ENCODE results near the gene DRD3.

DRD3 gene

GRCh38 chr3:114178770-114179368, at the start of gene DRD3:
TSS of gene DRD3 (minus strand) at chr3:114179052. CDS start at chr3:114171992, 7,060 bp downstream.
- peak; percentile 43 for DNase-seq (ENCODE audit: low read depth)

- no peak for DNase-seq (ENCODE audit: low read depth)
Measured at GRCh38 chr3:114227076-114227475, 48.2 kb upstream of the DRD3 start.

- no peak for DNase-seq (ENCODE audit: low read depth)
Measured at GRCh38 chr3:114226313-114226712, 47.5 kb upstream of the DRD3 start.

DNA sequence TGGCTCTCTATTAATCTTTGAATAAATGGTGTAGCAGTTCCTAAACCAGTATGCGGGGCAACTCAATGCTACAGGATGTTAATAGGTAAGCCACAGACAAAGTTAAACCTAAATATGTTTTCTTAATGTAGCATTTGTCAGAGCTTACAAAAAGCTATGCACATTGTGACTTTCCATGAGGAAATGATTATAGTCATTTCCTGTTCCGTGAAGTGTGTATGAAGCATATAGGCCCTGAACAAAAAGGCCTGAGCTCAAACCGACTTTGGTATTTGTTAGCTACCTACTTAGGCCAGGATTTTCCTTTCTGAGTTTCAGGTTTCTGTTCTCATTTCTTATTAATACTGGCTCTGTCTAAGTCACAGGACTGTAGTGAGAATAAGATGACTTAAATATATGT, 44.3 kb upstream of the DRD3 start:
- peak; percentile 24 for DNase-seq (ENCODE audit: low read depth)

DNA sequence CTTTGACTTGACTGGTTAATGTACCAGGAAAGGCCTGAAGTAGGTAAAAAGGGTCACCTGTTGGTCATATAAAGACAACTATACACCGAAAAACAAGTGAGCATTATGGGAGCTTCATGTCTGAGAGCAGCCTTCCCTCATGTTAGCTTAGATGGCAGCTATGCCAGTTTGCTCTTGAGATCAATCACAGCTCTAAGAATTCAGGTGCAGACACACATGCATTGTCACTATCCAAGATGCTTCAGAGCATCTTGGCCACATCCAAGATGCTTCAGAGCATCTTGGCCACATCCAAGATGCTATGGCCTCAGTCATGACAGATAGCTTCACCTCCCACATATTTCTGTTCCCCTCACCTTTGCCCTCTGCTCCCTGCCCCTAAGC, 43.0 kb upstream of the DRD3 start:
- DNase-seq (ENCODE audit: low read depth) = no peak

DNA sequence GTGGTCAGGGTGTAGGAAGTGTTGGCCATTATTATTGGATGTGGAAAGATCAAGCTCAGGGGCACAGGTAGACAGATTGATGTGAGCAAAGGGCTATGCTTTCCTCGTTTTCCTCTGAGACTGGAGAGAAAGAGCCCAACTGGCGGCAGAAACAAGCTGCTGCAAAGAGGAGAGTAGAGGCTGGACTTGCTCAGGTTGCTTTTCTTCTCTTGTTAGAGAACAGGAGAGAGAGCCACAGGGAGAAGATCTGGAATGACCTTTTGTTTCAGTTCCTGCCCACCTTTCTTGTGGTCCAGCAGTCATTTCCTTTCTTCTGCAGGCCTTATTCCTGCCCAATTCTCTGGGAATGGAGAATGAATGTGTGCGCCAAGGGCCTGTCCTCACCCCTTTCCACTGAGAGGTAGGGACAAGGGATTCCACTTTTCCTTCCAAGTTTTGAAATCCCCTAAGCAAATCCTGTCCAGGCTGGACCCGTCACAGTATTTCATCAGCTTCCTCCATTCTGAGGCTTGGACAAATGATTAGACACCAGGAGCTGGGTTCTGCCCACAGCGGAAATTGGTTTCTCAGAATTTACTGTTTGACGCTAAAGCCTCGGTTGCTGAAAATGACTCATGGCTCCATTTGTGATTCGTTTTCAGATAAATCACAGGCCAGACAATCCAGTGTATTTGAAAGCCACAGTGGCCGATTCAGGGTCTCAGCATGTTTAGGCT, 42.5 kb upstream of the DRD3 start:
- DNase-seq (ENCODE audit: low read depth) = no peak

DNA sequence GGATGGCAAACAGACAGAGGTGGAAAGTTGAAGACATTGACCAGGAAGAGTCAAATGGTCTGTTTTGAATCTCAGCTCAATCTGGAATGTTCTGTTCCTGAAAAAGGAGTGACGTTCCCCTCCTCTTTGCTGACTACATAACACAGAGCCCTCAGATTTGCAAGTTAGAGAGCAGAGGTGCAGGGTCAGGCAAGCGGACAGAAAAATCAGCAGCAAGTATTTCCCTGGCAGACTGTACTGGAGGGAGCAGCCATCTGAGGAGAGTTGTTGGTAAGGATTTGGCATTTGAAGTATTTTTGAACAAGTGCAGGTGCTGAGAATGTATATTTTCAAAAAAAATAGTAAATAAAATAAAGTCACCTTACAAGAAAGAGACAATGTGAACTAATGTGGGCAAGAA, 40.9 kb upstream of the DRD3 start:
- no peak for DNase-seq (ENCODE audit: low read depth)

DNA sequence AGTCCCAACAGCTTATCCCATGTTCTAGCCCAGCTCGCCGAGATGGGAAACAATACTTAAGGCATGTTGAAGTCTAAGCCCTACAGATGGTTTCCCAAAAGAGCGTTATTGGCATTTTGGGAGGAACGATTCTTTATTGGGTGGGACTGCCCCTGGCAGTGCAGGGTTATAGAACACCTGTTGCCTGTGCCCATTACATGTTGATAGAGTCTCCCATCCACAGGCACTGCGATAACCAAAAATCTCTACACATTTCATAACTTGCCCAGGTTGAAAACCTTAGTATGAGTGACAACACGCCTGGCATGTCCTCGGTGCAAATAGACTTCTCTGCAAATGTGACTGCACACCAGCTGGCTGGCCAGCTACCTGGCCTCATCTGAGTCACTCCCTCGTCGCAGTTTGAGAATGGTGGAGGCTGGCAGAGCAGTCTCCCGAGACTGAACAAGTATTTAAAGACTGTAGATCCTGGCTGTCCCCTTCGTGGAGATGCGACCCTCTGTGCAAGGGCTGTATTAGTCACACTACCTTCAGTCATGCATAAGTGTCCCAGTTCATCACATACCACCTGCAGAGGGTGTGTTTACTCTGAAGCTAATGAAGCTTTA, 39.8 kb upstream of the DRD3 start:
- DNase-seq (ENCODE audit: low read depth) = no peak

- no peak for DNase-seq (ENCODE audit: low read depth)
Measured at GRCh38 chr3:114218006-114218405, 39.2 kb upstream of the DRD3 start.

GRCh38 chr3:114217266-114217665, 38.4 kb upstream of the DRD3 start:
- no peak for DNase-seq (ENCODE audit: low read depth)

- DNase-seq (ENCODE audit: low read depth) = no peak
Measured at GRCh38 chr3:114216186-114216970, 37.5 kb upstream of the DRD3 start.

- no peak for DNase-seq (ENCODE audit: low read depth)
Measured at GRCh38 chr3:114214542-114215341, 35.9 kb upstream of the DRD3 start.

DNA sequence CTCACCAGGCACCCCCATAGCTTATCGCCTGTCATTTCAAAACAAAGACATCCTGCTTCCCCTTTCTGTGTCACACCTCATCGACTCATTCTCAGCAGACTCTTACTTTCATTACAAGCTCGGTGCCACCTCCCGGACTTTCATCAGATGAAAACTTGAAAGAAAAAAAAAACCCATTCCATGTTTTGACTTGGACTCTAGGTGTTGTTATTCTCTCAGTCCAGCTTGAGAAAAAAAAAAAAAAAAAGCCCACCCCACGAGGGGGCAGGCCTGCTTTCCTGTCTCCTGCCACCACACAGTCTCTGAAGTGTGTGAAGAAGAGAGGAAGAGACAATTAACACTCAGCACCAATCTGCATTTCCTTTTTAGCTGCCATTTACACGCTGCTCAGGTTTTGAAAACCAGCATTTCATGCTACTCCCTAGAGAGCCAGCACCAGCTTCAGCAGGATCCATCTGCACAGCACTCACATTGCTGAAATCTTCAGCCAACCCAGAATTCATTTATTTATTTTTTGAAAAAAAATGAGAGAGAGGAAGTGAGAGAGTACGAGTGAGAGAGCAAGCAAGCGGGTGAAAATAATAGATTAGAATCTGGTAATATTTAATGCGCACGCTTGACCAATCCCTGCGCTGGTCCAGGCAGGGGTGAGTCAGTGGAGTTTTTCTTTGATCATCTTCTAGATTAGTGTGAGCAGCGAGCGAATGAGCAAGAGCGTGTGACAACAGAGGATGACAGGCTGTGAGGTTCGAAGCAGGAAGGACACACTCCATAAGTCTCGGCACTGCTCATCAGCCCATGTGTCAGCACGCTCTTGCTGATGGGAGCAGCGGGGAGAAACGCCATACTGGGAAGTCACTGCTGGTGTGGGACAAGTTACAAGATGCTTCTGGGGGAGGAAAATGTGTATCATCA, 35.0 kb upstream of the DRD3 start:
- DNase-seq (ENCODE audit: low read depth) = peak; percentile 90

DNA sequence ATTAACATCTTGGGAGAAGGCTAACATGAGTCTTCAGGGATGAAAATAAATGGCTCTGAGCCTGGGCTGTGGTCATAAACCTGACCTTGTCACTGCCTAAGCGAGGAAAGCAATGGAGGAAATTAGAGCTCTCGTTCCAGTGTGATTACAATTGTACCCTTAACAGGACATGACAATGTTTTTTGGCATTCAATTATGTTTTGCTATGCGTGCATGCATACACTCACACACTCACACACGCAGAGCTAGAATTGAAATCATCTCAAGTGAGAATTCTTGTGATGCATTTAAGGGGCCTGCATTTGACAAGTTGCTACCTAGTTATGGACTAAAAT, 34.4 kb upstream of the DRD3 start:
- peak; percentile 59 for DNase-seq (ENCODE audit: low read depth)

GRCh38 chr3:114212646-114213045, 33.8 kb upstream of the DRD3 start:
- DNase-seq (ENCODE audit: low read depth) = no peak

DNA sequence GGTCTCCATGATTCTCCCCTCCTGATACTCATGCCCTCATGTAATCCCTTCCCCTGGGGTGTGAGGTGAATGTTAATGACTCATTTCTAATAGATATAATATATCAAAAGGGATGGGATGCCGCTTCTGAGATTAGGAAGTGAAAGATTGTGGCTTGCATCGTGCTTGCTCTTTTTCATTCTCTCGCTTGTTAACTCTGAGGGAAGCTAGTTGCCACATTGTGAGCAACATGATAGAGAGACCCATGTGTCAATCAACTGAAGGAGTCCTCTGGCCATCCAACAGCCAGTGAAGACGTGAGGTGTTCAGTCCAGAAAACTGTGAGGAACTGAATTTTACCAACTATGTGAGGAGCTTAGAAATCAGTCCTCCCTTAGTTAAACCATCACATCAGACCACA, 28.9 kb upstream of the DRD3 start:
- DNase-seq (ENCODE audit: low read depth) = no peak

- DNase-seq (ENCODE audit: low read depth) = no peak
Measured at GRCh38 chr3:114206342-114206741, 27.5 kb upstream of the DRD3 start.

DNA sequence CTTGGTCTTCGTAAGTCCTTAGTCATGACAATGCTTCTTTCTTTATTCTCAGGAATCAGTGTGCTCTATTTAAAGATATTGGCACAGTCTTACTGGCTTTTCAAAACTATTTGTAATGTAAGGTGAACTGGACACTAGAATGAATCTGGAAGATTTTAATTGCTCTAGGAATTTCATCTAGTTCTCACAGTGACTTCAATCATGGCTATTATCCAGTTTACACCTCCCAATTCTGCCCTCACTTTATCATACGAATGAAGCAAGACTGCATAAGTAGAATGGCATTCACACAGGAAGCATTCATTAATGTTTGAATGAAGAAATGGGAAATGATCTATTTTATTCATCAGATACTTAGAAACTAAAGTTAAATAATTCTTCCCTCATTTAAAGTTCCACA, 26.7 kb upstream of the DRD3 start:
- DNase-seq (ENCODE audit: low read depth) = no peak

GRCh38 chr3:114194750-114195149, 15.9 kb upstream of the DRD3 start:
- DNase-seq (ENCODE audit: low read depth) = peak; percentile 19

DNA sequence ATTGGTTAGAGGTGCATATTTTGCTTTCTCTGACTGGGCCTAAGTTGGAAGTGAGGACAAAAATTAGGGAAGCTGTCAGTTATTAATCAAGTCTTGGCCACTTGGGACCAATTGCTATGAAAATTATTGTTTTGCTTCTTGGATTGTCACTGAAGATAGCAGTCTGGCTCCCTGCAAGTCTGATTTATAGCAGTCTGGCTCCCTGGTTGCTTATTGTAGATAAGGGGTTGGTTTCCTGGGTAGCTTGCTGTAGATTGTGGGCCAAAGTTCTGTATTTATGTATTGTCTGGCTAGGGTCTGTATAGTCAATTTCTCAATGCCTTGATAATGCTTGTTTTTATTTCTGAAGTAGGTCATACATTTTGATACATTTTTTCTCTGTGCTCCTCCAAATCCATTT, 13.3 kb upstream of the DRD3 start:
- DNase-seq (ENCODE audit: low read depth) = no peak

DNA sequence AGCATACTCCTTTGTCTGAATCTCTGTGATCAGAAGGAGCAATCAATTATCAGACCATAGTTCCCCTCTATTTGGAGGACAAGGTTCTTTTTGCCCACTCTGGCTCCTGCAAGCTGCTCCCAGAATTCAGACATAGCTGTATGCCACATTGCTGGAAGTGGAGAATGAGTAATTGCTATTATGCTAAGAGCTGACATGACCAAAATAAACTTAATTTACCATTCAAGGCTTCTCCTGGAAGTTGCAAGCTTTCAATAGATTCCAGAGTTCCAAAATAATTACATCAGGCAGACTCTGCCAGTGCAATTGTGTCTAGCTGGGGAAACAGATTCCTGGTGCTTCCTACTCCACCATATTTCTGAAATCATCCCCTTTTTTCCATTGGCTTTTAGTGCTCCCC, 7.6 kb upstream of the DRD3 start:
- no peak for DNase-seq (ENCODE audit: low read depth)
